Panc1 (cell line): ENCODE results near the gene MFAP1. TPM values are rescaled to one million over a fixed set of nuclear protein-coding genes. Genes with fewer than 3 reads are reported as not detected.
A peak's percentile ranks its signal among the peaks of the same experiment; 100 is the strongest.

Experiments used
- ATAC-seq: fragments of 200-7000 bp; cut with Tn5 transposase; 2 replicates; pipeline ENCODE4 v1.9.1; 2020; ENCODE audit warnings: mild to moderate bottlenecking, moderate library complexity
- BruUV-seq: library from RNA; stranded (reverse); fragments of 400-500 nt; replicated peaks from 2 replicates; lab custom pipeline; 2021; lab: Mats Ljungman, UMichigan
- CTCF ChIA-PET: fragments of 300-600 bp; sonication (Branson Sonifier 250); formaldehyde crosslinking; loops from one replicate; lab custom pipeline; 2022; ENCODE audit warnings: antibody characterized with exemption; lab: Charles Lee
- POLR2A ChIA-PET: fragments of 300-600 bp; sonication (Branson Sonifier 250); formaldehyde crosslinking; loops from one replicate; lab custom pipeline; 2022; ENCODE audit warnings: antibody characterized with exemption; lab: Charles Lee
- DNase-seq: peaks from one replicate; pipeline ENCODE4 v3.0.0-alpha.2; 2010; ENCODE audit warnings: low read depth, low spot score
- H3K27ac ChIP-seq: 2 replicates; pipeline ENCODE4 v1.5.1; 2011; ENCODE audit warnings: mild to moderate bottlenecking, low read length, inconsistent platforms
- H3K27me3 ChIP-seq: fragments of 200-500 bp; sonication (Bioruptor generic); 2 replicates; pipeline ENCODE4 v1.6.0; 2014; ENCODE audit warnings: low read length, inconsistent platforms; ENCODE audit not compliant: control insufficient read depth, insufficient read depth
- H3K36me3 ChIP-seq: fragments of 200-500 bp; sonication (Bioruptor generic); 2 replicates; pipeline ENCODE4 v1.5.1; 2014; ENCODE audit warnings: inconsistent platforms, mild to moderate bottlenecking, low read length, moderate library complexity; ENCODE audit not compliant: control insufficient read depth, insufficient read depth
- H3K4me1 ChIP-seq: 2 replicates; pipeline ENCODE4 v1.5.1; 2011; ENCODE audit warnings: inconsistent platforms, mild to moderate bottlenecking, low read length, moderate library complexity; ENCODE audit not compliant: control insufficient read depth, insufficient read depth
- H3K4me3 ChIP-seq, 2 experiments: 2 replicates each; pipeline ENCODE4 v1.5.1; 2011 to 2012; ENCODE audit warnings: low read depth in 2 of 2, low read length in 2 of 2, mild to moderate bottlenecking in 2 of 2, inconsistent platforms in 1 of 2, moderate library complexity in 1 of 2
- H3K9me3 ChIP-seq: fragments of 200-500 bp; sonication (Bioruptor generic); 2 replicates; pipeline ENCODE4 v1.5.1; 2014; ENCODE audit warnings: low read depth, mild to moderate bottlenecking, inconsistent platforms, low read length, moderate library complexity; ENCODE audit not compliant: control insufficient read depth, insufficient read depth
- POLR2AphosphoS5 ChIP-seq: IDR thresholded peaks from 2 replicates; pipeline ENCODE4 v1.6.1; 2012; ENCODE audit warnings: mild to moderate bottlenecking, low read depth, low read length, moderate library complexity
- SIN3A ChIP-seq: IDR thresholded peaks from 2 replicates; pipeline ENCODE4 v1.6.1; 2012; ENCODE audit warnings: low read depth, mild to moderate bottlenecking, low read length, moderate library complexity, borderline replicate concordance; ENCODE audit not compliant: insufficient read depth
- TCF7L2 ChIP-seq: IDR thresholded peaks from 2 replicates; pipeline ENCODE4 v1.6.1; 2011; ENCODE audit warnings: mild to moderate bottlenecking, low read depth, low read length, inconsistent platforms
- in situ Hi-C: cut with HindIII; loops from 2 replicates; pipeline ENCODE4 v1.10.0; 2016; ENCODE audit warnings: low sequenced_read_pairs, low pct_unique_long_range_greater_than_20kb
- intact Hi-C: fragments of 100-400 bp; cut with micrococcal nuclease; formaldehyde crosslinking; loops from one replicate; pipeline ENCODE4 v1.10.0; 2022; ENCODE audit not compliant: unreplicated experiment
- total RNA-seq: library from RNA; stranded (reverse); gene quantifications from one replicate; pipeline ENCODE4 v1.2.1, GENCODE V29; 2021; ENCODE audit not compliant: unreplicated experiment
- TF ChIP-seq, protein P1 (sequence below): fragments of 450-650 bp; IDR thresholded peaks from 2 replicates; pipeline ENCODE4 v1.5.1; 2017; ENCODE audit warnings: mild to moderate bottlenecking
- TF ChIP-seq, protein P2 (sequence below), 2 experiments: IDR thresholded peaks; 2 replicates each; pipeline ENCODE4 v1.6.1; 2011 to 2012; ENCODE audit warnings: low read depth in 2 of 2, control low read depth in 1 of 2, low read length in 1 of 2, mild to moderate bottlenecking in 1 of 2, moderate library complexity in 1 of 2; ENCODE audit not compliant: insufficient read depth in 1 of 2

MFAP1 gene
- total RNA-seq, 1 experiment from 2014 or later: 29.7 TPM

DNA sequence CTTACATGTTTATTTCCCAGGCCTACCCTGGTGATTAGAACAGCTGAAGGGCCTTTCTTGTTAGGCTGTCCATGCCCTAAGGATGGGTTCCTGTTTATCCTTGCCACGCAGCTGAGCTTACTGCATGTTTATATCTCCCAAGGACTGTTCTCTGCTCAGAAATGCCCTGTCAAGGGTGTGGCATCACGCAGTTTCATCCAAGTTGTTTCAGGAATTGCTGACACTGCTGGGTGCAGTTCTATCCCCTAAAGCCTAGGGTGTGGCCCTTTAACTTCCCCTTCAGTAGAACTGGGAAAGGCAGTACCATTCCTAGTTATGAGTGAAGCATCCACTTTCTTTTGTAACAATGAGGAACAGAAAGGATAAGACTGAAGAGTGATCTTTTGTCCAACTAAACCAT, 52.7 kb downstream of the MFAP1 start:
- TF ChIP-seq, protein P1, sequence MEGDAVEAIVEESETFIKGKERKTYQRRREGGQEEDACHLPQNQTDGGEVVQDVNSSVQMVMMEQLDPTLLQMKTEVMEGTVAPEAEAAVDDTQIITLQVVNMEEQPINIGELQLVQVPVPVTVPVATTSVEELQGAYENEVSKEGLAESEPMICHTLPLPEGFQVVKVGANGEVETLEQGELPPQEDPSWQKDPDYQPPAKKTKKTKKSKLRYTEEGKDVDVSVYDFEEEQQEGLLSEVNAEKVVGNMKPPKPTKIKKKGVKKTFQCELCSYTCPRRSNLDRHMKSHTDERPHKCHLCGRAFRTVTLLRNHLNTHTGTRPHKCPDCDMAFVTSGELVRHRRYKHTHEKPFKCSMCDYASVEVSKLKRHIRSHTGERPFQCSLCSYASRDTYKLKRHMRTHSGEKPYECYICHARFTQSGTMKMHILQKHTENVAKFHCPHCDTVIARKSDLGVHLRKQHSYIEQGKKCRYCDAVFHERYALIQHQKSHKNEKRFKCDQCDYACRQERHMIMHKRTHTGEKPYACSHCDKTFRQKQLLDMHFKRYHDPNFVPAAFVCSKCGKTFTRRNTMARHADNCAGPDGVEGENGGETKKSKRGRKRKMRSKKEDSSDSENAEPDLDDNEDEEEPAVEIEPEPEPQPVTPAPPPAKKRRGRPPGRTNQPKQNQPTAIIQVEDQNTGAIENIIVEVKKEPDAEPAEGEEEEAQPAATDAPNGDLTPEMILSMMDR: no peak
- TF ChIP-seq TCF7L2 (no peak), SIN3A (no peak), POLR2AphosphoS5 (no peak)
- TF ChIP-seq, protein P2, sequence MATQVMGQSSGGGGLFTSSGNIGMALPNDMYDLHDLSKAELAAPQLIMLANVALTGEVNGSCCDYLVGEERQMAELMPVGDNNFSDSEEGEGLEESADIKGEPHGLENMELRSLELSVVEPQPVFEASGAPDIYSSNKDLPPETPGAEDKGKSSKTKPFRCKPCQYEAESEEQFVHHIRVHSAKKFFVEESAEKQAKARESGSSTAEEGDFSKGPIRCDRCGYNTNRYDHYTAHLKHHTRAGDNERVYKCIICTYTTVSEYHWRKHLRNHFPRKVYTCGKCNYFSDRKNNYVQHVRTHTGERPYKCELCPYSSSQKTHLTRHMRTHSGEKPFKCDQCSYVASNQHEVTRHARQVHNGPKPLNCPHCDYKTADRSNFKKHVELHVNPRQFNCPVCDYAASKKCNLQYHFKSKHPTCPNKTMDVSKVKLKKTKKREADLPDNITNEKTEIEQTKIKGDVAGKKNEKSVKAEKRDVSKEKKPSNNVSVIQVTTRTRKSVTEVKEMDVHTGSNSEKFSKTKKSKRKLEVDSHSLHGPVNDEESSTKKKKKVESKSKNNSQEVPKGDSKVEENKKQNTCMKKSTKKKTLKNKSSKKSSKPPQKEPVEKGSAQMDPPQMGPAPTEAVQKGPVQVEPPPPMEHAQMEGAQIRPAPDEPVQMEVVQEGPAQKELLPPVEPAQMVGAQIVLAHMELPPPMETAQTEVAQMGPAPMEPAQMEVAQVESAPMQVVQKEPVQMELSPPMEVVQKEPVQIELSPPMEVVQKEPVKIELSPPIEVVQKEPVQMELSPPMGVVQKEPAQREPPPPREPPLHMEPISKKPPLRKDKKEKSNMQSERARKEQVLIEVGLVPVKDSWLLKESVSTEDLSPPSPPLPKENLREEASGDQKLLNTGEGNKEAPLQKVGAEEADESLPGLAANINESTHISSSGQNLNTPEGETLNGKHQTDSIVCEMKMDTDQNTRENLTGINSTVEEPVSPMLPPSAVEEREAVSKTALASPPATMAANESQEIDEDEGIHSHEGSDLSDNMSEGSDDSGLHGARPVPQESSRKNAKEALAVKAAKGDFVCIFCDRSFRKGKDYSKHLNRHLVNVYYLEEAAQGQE (IDR thresholded peaks at IDR 0.05; ENCODE audit: insufficient read depth in 1 of 2, low read depth in 2 of 2, low read length in 1 of 2): no peak
- no peaks in the 10 kb centered on the region for H3K9me3 ChIP-seq
- no peak for ATAC-seq
- DNase-seq: no peak
- no peak overlapping the region for H3K4me3 ChIP-seq
- no peak overlapping the region for H3K27ac ChIP-seq
- ChIA-PET POLR2A (no interaction called here), CTCF (no interaction called here)
- no peaks in the 10 kb centered on the region for H3K27me3 ChIP-seq
- H3K36me3 ChIP-seq: peaks cover 36% of the 10 kb centered on the region
- no TSS peak for BruUV-seq
- intact Hi-C loops (no loop called here), in situ Hi-C loops (no loop called here)
- 0 out of 2 replicates have a peak, but pooled peaks cover 3% of the 10 kb centered on the region for H3K4me1 ChIP-seq

DNA sequence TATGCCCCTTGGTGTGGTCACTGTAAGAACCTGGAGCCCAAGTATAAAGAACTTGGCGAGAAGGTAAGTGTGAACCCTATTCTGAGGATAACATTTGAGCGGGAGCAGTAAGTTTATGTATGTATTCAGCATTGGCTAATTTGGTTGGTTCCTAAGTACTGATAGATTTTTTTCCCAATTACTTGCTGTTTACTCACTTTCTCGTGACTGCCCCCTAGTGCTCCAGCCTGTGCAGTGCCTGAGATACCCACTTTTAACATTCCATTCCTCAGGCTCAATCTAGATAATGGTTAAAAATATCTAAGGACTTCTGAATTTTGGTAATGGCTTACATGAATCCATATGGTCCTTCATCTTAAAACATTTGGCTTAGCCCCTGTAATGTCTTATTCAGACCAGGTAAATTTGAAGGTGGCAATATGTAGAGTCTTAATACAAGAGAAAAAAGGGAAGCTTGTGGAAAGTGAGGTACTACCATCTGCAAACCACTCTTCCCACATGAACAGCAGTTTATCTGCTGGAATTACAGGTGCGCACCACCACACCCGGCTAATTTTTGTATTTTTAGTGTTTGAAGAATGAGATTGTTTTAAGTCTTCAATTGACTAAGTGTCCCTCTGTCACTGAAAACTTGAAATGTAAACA, 54.8 kb downstream of the MFAP1 start:
- H3K27me3 ChIP-seq: no peaks in the 10 kb centered on the region
- POLR2A ChIA-PET: interaction anchor here (0.7 kb wide), 1 partner anchor 23 kb away, joined by 3 read pairs; no protein-coding TSS in a partner anchor
- TF ChIP-seq TCF7L2: no peak
- TF ChIP-seq, protein P1: peak; percentile 89
- ATAC-seq (peak; percentile 41; the same call in 1 of the 2 replicates), DNase-seq (peak; percentile 65)
- intact Hi-C loops (no loop called here), in situ Hi-C loops (no loop called here)
- H3K4me1 ChIP-seq: no peaks in the 10 kb centered on the region
- peaks cover 47% of the 10 kb centered on the region for H3K36me3 ChIP-seq
- H3K9me3 ChIP-seq: no peaks in the 10 kb centered on the region
- CTCF ChIA-PET: no interaction called here
- H3K4me3 ChIP-seq: no peak overlapping the region
- BruUV-seq: no TSS peak
- H3K27ac ChIP-seq: no peak overlapping the region
